ENCODE results near the gene RNF5. TPM values are rescaled to one million over a fixed set of nuclear protein-coding genes. Genes with fewer than 3 reads are reported as not detected.

The RNF5 gene
- 33.1 to 47.7 TPM (median 45.2 TPM) in 5 replicates for total RNA-seq (2022; extraction: Qiagen RNA extraction; ENCODE audit: low read depth)

GRCh38 chr6:32177788-32178546 lies at the start of gene RNF5:
Gene RNF5, plus strand, starts transcription at chr6:32178405. Its CDS starts 107 bp downstream, at chr6:32178512.

GRCh38 chr6:32151863-32152768 lies 26.1 kb upstream of the RNF5 start, which contains the start of gene PRRT1:
Gene PRRT1, minus strand, starts transcription at chr6:32151939. Its CDS starts 112 bp downstream, at chr6:32151827.

GRCh38 chr6:32153564-32154513 lies 24.4 kb upstream of the RNF5 start, which contains the start of gene PPT2:
Gene PPT2, plus strand, starts transcription at chr6:32154141. Its CDS starts 454 bp downstream, at chr6:32154595.

GRCh38 chr6:32164295-32164694 lies 13.9 kb upstream of the RNF5 start, which contains the start of gene EGFL8:
Gene EGFL8, plus strand, starts transcription at chr6:32164595. Its CDS starts 1,571 bp downstream, at chr6:32166166.

GRCh38 chr6:32175711-32176475 lies 2.3 kb upstream of the RNF5 start, which contains the start of gene AGPAT1:
Gene AGPAT1, minus strand, starts transcription at chr6:32176084. Its CDS starts 4,588 bp downstream, at chr6:32171496.

GRCh38 chr6:32184084-32184640 lies 6.0 kb downstream of the RNF5 start, which contains the start of gene AGER:
Gene AGER, minus strand, starts transcription at chr6:32184253. Its CDS starts 31 bp downstream, at chr6:32184222.

GRCh38 chr6:32190054-32190851 lies 12.0 kb downstream of the RNF5 start, which contains the start of gene PBX2:
Gene PBX2, minus strand, starts transcription at chr6:32190202. Its CDS starts 287 bp downstream, at chr6:32189915.

GRCh38 chr6:32192608-32193039 lies 14.4 kb downstream of the RNF5 start, which contains the start of gene GPSM3:
Gene GPSM3, minus strand, starts transcription at chr6:32192643. Its CDS starts 130 bp downstream, at chr6:32192513.

GRCh38 chr6:32223258-32224235 lies 45.3 kb downstream of the RNF5 start, which contains the start of gene NOTCH4:
Gene NOTCH4, minus strand, starts transcription at chr6:32224067. Its CDS starts 139 bp downstream, at chr6:32223928.

Other genes starting within 250 kb of the RNF5 start
- 1.4 to 3.1 TPM (median 2.1 TPM) in 5 replicates for gene CFB, start 232.3 kb upstream of the RNF5 start, total RNA-seq (2022; extraction: Qiagen RNA extraction; ENCODE audit: low read depth)
- gene NELFE, start 219.4 kb upstream of the RNF5 start, total RNA-seq (2022; extraction: Qiagen RNA extraction; ENCODE audit: low read depth) = 74.0 to 93.6 TPM (median 77.4 TPM) in 5 replicates
- gene SKIC2, start 219.2 kb upstream of the RNF5 start, total RNA-seq (2022; extraction: Qiagen RNA extraction; ENCODE audit: low read depth) = 22.7 to 25.6 TPM (median 24.7 TPM) in 5 replicates
- 9.7 to 13.2 TPM (median 11.9 TPM) in 5 replicates for gene DXO, start 206.3 kb upstream of the RNF5 start, total RNA-seq (2022; extraction: Qiagen RNA extraction; ENCODE audit: low read depth)
- 0.48 to 1.3 TPM (median 0.98 TPM) in 5 replicates for gene C4A, start 196.3 kb upstream of the RNF5 start, total RNA-seq (2022; extraction: Qiagen RNA extraction; ENCODE audit: low read depth)
- gene C4B, start 163.6 kb upstream of the RNF5 start, total RNA-seq (2022; extraction: Qiagen RNA extraction; ENCODE audit: low read depth) = 0.56 to 1.3 TPM (median 0.94 TPM) in 5 replicates
- not detected in 5 replicates for gene CYP21A2, start 140.0 kb upstream of the RNF5 start, total RNA-seq (2022; extraction: Qiagen RNA extraction; ENCODE audit: low read depth)
- 0.42 to 0.92 TPM (median 0.67 TPM) in 5 replicates for gene TNXB, start 69.1 kb upstream of the RNF5 start, total RNA-seq (2022; extraction: Qiagen RNA extraction; ENCODE audit: low read depth)
- gene ATF6B, start 50.2 kb upstream of the RNF5 start, total RNA-seq (2022; extraction: Qiagen RNA extraction; ENCODE audit: low read depth) = 26.8 to 36.7 TPM (median 34.5 TPM) in 5 replicates
- 7.0 to 9.3 TPM (median 8.2 TPM) in 5 replicates for gene FKBPL, start 48.1 kb upstream of the RNF5 start, total RNA-seq (2022; extraction: Qiagen RNA extraction; ENCODE audit: low read depth)
- gene PRRT1, start 26.5 kb upstream of the RNF5 start, total RNA-seq (2022; extraction: Qiagen RNA extraction; ENCODE audit: low read depth) = 0.45 to 0.98 TPM (median 0.65 TPM) in 5 replicates
- 8.1 to 10.0 TPM (median 9.0 TPM) in 5 replicates for gene PPT2, start 24.3 kb upstream of the RNF5 start, total RNA-seq (2022; extraction: Qiagen RNA extraction; ENCODE audit: low read depth)
- 1.1 to 2.4 TPM (median 1.3 TPM) in 5 replicates for gene EGFL8, start 13.8 kb upstream of the RNF5 start, total RNA-seq (2022; extraction: Qiagen RNA extraction; ENCODE audit: low read depth)
- 32.1 to 40.9 TPM (median 40.2 TPM) in 5 replicates for gene AGPAT1, start 2.3 kb upstream of the RNF5 start, total RNA-seq (2022; extraction: Qiagen RNA extraction; ENCODE audit: low read depth)
- 1.2 to 2.3 TPM (median 1.7 TPM) in 5 replicates for gene AGER, start 5.8 kb downstream of the RNF5 start, total RNA-seq (2022; extraction: Qiagen RNA extraction; ENCODE audit: low read depth)
- 15.2 to 21.6 TPM (median 17.8 TPM) in 5 replicates for gene PBX2, start 11.8 kb downstream of the RNF5 start, total RNA-seq (2022; extraction: Qiagen RNA extraction; ENCODE audit: low read depth)
- 0.31 to 0.67 TPM (median 0.50 TPM) in 5 replicates for gene GPSM3, start 14.2 kb downstream of the RNF5 start, total RNA-seq (2022; extraction: Qiagen RNA extraction; ENCODE audit: low read depth)
- gene NOTCH4, start 45.7 kb downstream of the RNF5 start, total RNA-seq (2022; extraction: Qiagen RNA extraction; ENCODE audit: low read depth) = 0.48 to 0.83 TPM (median 0.61 TPM) in 5 replicates
- gene TSBP1, start 193.5 kb downstream of the RNF5 start, total RNA-seq (2022; extraction: Qiagen RNA extraction; ENCODE audit: low read depth) = not detected in 5 replicates
- not detected in 5 replicates for gene BTNL2, start 228.8 kb downstream of the RNF5 start, total RNA-seq (2022; extraction: Qiagen RNA extraction; ENCODE audit: low read depth)